NB4 (cell line): ENCODE data around the gene SPANXC.

ENCODE experiments used
- CTCF ChIP-seq: IDR thresholded peaks from one replicate; pipeline ENCODE4 v1.5.1; 2012; ENCODE audit warnings: low read depth, low read length
- POLR2A ChIP-seq: IDR thresholded peaks from 2 replicates; pipeline ENCODE4 v1.6.1; 2011; ENCODE audit warnings: mild to moderate bottlenecking; ENCODE audit not compliant: insufficient read length; ENCODE audit errors: extremely low read depth

- no peak for TF ChIP-seq CTCF
- TF ChIP-seq POLR2A: no peak
Measured at GRCh38 chrX:141214196-141214595, 28.1 kb downstream of the SPANXC start.
